Measurements from ENCODE around the gene TBC1D25.

TBC1D25 gene

GRCh38 chrX:48573690-48574269, 34.3 kb downstream of the TBC1D25 start:
- no peak for DNase-seq

- peak; percentile 76 to 77 for DNase-seq
Observed at GRCh38 chrX:48574270-48575266, 35.1 kb downstream of the TBC1D25 start, which contains the start of gene RBM3. Gene RBM3, plus strand, starts transcription at chrX:48574484. Its CDS starts 697 bp downstream, at chrX:48575181.

- no peak for DNase-seq
Observed at GRCh38 chrX:48575642-48576041, 36.1 kb downstream of the TBC1D25 start.

- no peak for DNase-seq
Observed at GRCh38 chrX:48576108-48576507, 36.6 kb downstream of the TBC1D25 start.

GRCh38 chrX:48578661-48579128, 39.2 kb downstream of the TBC1D25 start:
- no peak for DNase-seq

GRCh38 chrX:48579259-48579658, 39.7 kb downstream of the TBC1D25 start:
- DNase-seq: no peak

- DNase-seq: no peak
Observed at GRCh38 chrX:48580662-48581061, 41.1 kb downstream of the TBC1D25 start.

- DNase-seq: no peak
Observed at GRCh38 chrX:48584698-48585097, 45.2 kb downstream of the TBC1D25 start.

- DNase-seq: no peak
Observed at GRCh38 chrX:48589482-48590162, 50.1 kb downstream of the TBC1D25 start.

- DNase-seq: no peak
Observed at GRCh38 chrX:48590203-48591103, 50.9 kb downstream of the TBC1D25 start.

- no peak for DNase-seq
Observed at GRCh38 chrX:48591255-48591791, 51.8 kb downstream of the TBC1D25 start.

GRCh38 chrX:48592971-48593370, 53.5 kb downstream of the TBC1D25 start:
- no peak for DNase-seq

- DNase-seq: no peak
Observed at GRCh38 chrX:48595929-48596328, 56.4 kb downstream of the TBC1D25 start.

- DNase-seq: peak; percentile 78 to 82
Observed at GRCh38 chrX:48597353-48598264, 58.1 kb downstream of the TBC1D25 start, which contains the start of gene WDR13. Gene WDR13, plus strand, starts transcription at chrX:48597492. Its CDS starts 505 bp downstream, at chrX:48597997.

- no peak for DNase-seq
Observed at GRCh38 chrX:48598614-48599013, 59.1 kb downstream of the TBC1D25 start.

- no peak for DNase-seq
Observed at GRCh38 chrX:48599341-48599740, 59.8 kb downstream of the TBC1D25 start.

- DNase-seq: no peak
Observed at GRCh38 chrX:48600226-48600625, 60.7 kb downstream of the TBC1D25 start.

GRCh38 chrX:48601741-48602394, 62.4 kb downstream of the TBC1D25 start:
- no peak for DNase-seq

- no peak for DNase-seq
Observed at GRCh38 chrX:48604701-48605100, 65.2 kb downstream of the TBC1D25 start.

GRCh38 chrX:48606091-48606490, 66.6 kb downstream of the TBC1D25 start:
- DNase-seq: no peak

All from stimulated activated CD4-positive, alpha-beta T cell treated with anti-CD3 and anti-CD28 coated beads, Interleukin-2, amount 100 ng/mL, for 48 hours (primary cell).